Amniotic epithelial cell (primary cell): ENCODE results near the gene RBBP8NL.

Experiments used
- DNase-seq: peaks from one replicate; pipeline ENCODE4 v3.0.0-alpha.2; 2010; ENCODE audit warnings: low read depth

Gene RBBP8NL

GRCh38 chr20:62427172-62428001 lies at the start of gene RBBP8NL:
RBBP8NL (minus strand) TSS chr20:62427539; CDS start chr20:62419647, 7,892 bp downstream.
- no peak for DNase-seq

- DNase-seq: no peak
Observed at GRCh38 chr20:62476056-62476838, 48.9 kb upstream of the RBBP8NL start.

- DNase-seq: no peak
Observed at GRCh38 chr20:62475772-62476055, 48.4 kb upstream of the RBBP8NL start, which contains the start of gene GATA5. GATA5 (minus strand) TSS chr20:62475995; CDS start chr20:62475521, 474 bp downstream.

GRCh38 chr20:62475027-62475771 lies 47.9 kb upstream of the RBBP8NL start:
- DNase-seq: no peak

GRCh38 chr20:62474604-62475026 lies 47.3 kb upstream of the RBBP8NL start:
- DNase-seq: no peak

GRCh38 chr20:62473717-62474603 lies 46.6 kb upstream of the RBBP8NL start:
- no peak for DNase-seq

GRCh38 chr20:62472941-62473585 lies 45.7 kb upstream of the RBBP8NL start:
- DNase-seq: no peak

GRCh38 chr20:62472138-62472940 lies 45.0 kb upstream of the RBBP8NL start:
- DNase-seq: no peak

GRCh38 chr20:62470459-62470858 lies 43.1 kb upstream of the RBBP8NL start:
- DNase-seq: no peak

GRCh38 chr20:62470001-62470400 lies 42.7 kb upstream of the RBBP8NL start:
- DNase-seq: no peak

- no peak for DNase-seq
Observed at GRCh38 chr20:62469352-62469751, 42.0 kb upstream of the RBBP8NL start.

- DNase-seq: no peak
Observed at GRCh38 chr20:62466806-62467537, 39.6 kb upstream of the RBBP8NL start.

GRCh38 chr20:62466072-62466760 lies 38.9 kb upstream of the RBBP8NL start:
- no peak for DNase-seq

- no peak for DNase-seq
Observed at GRCh38 chr20:62464990-62465389, 37.7 kb upstream of the RBBP8NL start.

GRCh38 chr20:62464425-62464770 lies 37.1 kb upstream of the RBBP8NL start:
- DNase-seq: no peak

GRCh38 chr20:62463651-62464424 lies 36.5 kb upstream of the RBBP8NL start:
- no peak for DNase-seq

- DNase-seq: no peak
Observed at GRCh38 chr20:62462976-62463592, 35.7 kb upstream of the RBBP8NL start.

GRCh38 chr20:62461834-62462233 lies 34.5 kb upstream of the RBBP8NL start:
- no peak for DNase-seq
